ENCODE data around the gene PANX2. TPM values are rescaled to one million over a fixed set of nuclear protein-coding genes. Genes with fewer than 3 reads are reported as not detected.

PANX2 gene
- total and polyA plus RNA-seq, 2 of the 13 experiments (the other 11 are each of a cell fraction or from before 2014, with no cell fraction given), result 0.15 to 1.1 TPM

- TF ChIP-seq ZFY (CRISPR knock-in tag; IDR thresholded peaks at IDR 0.05), result peak; percentile 71
- TF ChIP-seq JUND (CRISPR knock-in tag; IDR thresholded peaks at IDR 0.05), result no peak
- no peak for TF ChIP-seq ATF7-NPFF (CRISPR knock-in tag; IDR thresholded peaks at IDR 0.05; ENCODE audit: low read depth)
- TF ChIP-seq MYPOP (CRISPR knock-in tag; IDR thresholded peaks at IDR 0.05), result no peak
- no peak for TF ChIP-seq ZNF577 (CRISPR knock-in tag; IDR thresholded peaks at IDR 0.05; ENCODE audit: borderline replicate concordance, low read depth)
- TF ChIP-seq, protein P1, sequence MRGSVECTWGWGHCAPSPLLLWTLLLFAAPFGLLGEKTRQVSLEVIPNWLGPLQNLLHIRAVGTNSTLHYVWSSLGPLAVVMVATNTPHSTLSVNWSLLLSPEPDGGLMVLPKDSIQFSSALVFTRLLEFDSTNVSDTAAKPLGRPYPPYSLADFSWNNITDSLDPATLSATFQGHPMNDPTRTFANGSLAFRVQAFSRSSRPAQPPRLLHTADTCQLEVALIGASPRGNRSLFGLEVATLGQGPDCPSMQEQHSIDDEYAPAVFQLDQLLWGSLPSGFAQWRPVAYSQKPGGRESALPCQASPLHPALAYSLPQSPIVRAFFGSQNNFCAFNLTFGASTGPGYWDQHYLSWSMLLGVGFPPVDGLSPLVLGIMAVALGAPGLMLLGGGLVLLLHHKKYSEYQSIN (CRISPR knock-in tag; IDR thresholded peaks at IDR 0.05; ENCODE audit: borderline replicate concordance), result no peak
- no peak for TF ChIP-seq RARG (CRISPR knock-in tag; IDR thresholded peaks at IDR 0.05; ENCODE audit: low read depth)
- no peak for TF ChIP-seq ZNF329 (CRISPR knock-in tag; IDR thresholded peaks at IDR 0.05; ENCODE audit: low read depth)
- TF ChIP-seq SIN3B (IDR thresholded peaks at IDR 0.05; ENCODE audit: low read length), result no peak
- peak; percentile 35; the same call in 1 of the 2 replicates for TF ChIP-seq NR2C2 (CRISPR knock-in tag; IDR thresholded peaks at IDR 0.05; ENCODE audit: borderline replicate concordance)
- 0 out of 2 replicates have a peak, but pooled peaks have one; percentile 48 for TF ChIP-seq TGIF2 (CRISPR knock-in tag; IDR thresholded peaks at IDR 0.05)
- no peak for TF ChIP-seq RFXAP (CRISPR knock-in tag; IDR thresholded peaks at IDR 0.05; ENCODE audit: borderline replicate concordance)
- TF ChIP-seq NFATC3 (CRISPR knock-in tag; IDR thresholded peaks at IDR 0.05), result no peak
- TF ChIP-seq ZFP41 (CRISPR knock-in tag; IDR thresholded peaks at IDR 0.05; ENCODE audit: borderline replicate concordance), result no peak
- TF ChIP-seq, protein P2, sequence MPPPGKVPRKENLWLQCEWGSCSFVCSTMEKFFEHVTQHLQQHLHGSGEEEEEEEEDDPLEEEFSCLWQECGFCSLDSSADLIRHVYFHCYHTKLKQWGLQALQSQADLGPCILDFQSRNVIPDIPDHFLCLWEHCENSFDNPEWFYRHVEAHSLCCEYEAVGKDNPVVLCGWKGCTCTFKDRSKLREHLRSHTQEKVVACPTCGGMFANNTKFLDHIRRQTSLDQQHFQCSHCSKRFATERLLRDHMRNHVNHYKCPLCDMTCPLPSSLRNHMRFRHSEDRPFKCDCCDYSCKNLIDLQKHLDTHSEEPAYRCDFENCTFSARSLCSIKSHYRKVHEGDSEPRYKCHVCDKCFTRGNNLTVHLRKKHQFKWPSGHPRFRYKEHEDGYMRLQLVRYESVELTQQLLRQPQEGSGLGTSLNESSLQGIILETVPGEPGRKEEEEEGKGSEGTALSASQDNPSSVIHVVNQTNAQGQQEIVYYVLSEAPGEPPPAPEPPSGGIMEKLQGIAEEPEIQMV (CRISPR knock-in tag; IDR thresholded peaks at IDR 0.05; ENCODE audit: low read depth), result no peak
- no peak for TF ChIP-seq ZNF44 (CRISPR knock-in tag; IDR thresholded peaks at IDR 0.05)
- TF ChIP-seq PAF1 (CRISPR knock-in tag; IDR thresholded peaks at IDR 0.05), result no peak
- no peak for TF ChIP-seq FOSL1 (CRISPR knock-in tag; IDR thresholded peaks at IDR 0.05; ENCODE audit: borderline replicate concordance)
- TF ChIP-seq ZNF674 (CRISPR knock-in tag; IDR thresholded peaks at IDR 0.05; ENCODE audit: low read depth), result no peak
- TF ChIP-seq ZNF790 (CRISPR knock-in tag; IDR thresholded peaks at IDR 0.05; ENCODE audit: borderline replicate concordance), result no peak
- no peak for TF ChIP-seq CENPX (CRISPR knock-in tag; IDR thresholded peaks at IDR 0.05)
- no peak for TF ChIP-seq ZMYM2 (CRISPR knock-in tag; IDR thresholded peaks at IDR 0.05)
- TF ChIP-seq KDM1A (CRISPR knock-in tag; IDR thresholded peaks at IDR 0.05), result no peak
- peak; percentile 76 for TF ChIP-seq ZNF263 (CRISPR knock-in tag; IDR thresholded peaks at IDR 0.05)
- no peak for TF ChIP-seq PHF20 (CRISPR knock-in tag; IDR thresholded peaks at IDR 0.05)
- TF ChIP-seq ZNF614 (CRISPR knock-in tag; IDR thresholded peaks at IDR 0.05; ENCODE audit: borderline replicate concordance), result no peak
- TF ChIP-seq ZNF556 (CRISPR knock-in tag; IDR thresholded peaks at IDR 0.05; ENCODE audit: borderline replicate concordance), result 0 out of 2 replicates have a peak, but pooled peaks have one; percentile 44
Observed at GRCh38 chr22:50151571-50152537, 18.7 kb upstream of the PANX2 start (continued).

All from HepG2 (cell line).